Umbilical cord (tissue), 2 donors: ENCODE data around the gene ERC1. TPM values are rescaled to one million over a fixed set of nuclear protein-coding genes. Genes with fewer than 3 reads are reported as not detected.

Experiments used
- DNase-seq: peaks from one replicate; pipeline ENCODE4 v3.0.0-alpha.2; 2015; ENCODE audit warnings: low spot score
- total RNA-seq: library from RNA; depleted of rRNA; stranded (reverse); fragments of >200 nt; gene quantifications from one replicate; pipeline ENCODE4 v1.2.3, GENCODE V29; 2014; ENCODE audit warnings: low replicate concordance; ENCODE audit not compliant: insufficient read depth

Gene ERC1
- total RNA-seq, 1 donor from 2014 or later: 124 TPM

- no peak for DNase-seq
These were observed 391.1 kb downstream of the ERC1 start for GRCh38 chr12:1382151-1382550.

DNA sequence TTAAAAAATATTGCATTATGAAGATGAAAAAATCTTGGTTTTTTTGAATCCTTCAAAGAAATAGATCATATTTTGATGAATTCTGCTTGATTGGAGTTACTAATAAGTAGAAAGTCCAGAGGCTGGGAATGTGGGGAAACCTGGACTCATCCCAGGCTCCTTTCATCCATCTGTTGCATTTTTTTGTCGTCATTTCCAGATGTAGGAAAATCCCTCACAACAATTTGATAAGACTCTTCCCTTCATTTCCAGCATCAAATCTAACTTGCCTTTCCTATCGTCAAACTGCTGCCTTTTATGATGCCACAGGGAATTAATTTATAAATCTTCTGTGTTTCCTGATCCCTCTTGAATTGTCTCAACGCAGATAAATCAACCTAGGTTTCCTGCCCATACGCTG lies 391.8 kb downstream of the ERC1 start:
- peak; percentile 82 for DNase-seq

GRCh38 chr12:1383758-1384157 lies 392.7 kb downstream of the ERC1 start:
- no peak for DNase-seq

DNA sequence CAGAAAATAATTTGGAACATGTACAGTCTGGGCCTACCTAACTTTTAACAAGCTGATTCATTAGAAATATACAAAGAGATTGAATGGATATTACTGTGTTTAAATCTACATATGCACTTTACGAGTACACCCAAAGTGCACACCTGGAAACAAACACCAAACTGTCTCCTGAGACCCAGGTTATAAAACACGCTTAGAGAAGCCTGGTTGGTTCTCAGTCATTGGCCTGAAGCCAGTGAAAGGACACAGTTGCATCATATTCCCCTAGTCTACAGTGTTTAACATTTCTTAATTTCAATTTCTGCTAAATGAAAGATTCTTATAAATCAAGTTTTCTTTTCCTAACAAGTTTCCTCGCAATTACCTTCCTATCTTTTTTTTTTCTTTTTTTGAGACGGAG lies 393.9 kb downstream of the ERC1 start:
- no peak for DNase-seq

- DNase-seq: no peak
These were observed 400.7 kb downstream of the ERC1 start for GRCh38 chr12:1391722-1392121.

GRCh38 chr12:1395421-1395955 lies 404.5 kb downstream of the ERC1 start:
- peak; percentile 94 for DNase-seq

GRCh38 chr12:1398673-1399072 lies 407.6 kb downstream of the ERC1 start:
- DNase-seq: no peak

GRCh38 chr12:1401891-1402290 lies 410.9 kb downstream of the ERC1 start:
- no peak for DNase-seq

- peak; percentile 99 for DNase-seq
These were observed 412.4 kb downstream of the ERC1 start for GRCh38 chr12:1403417-1403816.

DNA sequence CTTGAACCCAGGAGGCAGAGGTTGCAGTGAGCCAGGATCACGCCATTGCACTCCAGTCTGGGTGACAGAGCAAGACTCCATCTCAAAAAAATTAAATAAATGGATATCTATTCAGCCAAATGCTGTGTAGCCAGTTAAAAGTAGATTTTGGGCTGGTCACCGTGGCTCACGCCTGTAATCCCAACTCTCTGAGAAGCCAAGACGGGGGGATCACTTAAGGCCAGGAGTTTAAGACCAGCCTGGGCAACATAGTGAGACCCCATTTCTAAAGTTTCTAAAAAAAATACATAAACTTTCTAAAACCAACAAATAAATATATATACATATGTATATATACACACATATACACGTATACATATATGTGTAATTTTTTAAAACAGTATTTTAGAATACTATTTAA lies 414.6 kb downstream of the ERC1 start:
- DNase-seq: no peak

- no peak for DNase-seq
These were observed 419.8 kb downstream of the ERC1 start for GRCh38 chr12:1410794-1411193.

GRCh38 chr12:1413930-1414329 lies 422.9 kb downstream of the ERC1 start:
- DNase-seq: no peak

- no peak for DNase-seq
These were observed 427.1 kb downstream of the ERC1 start for GRCh38 chr12:1418144-1418543.

GRCh38 chr12:1419849-1420371 lies 428.9 kb downstream of the ERC1 start:
- no peak for DNase-seq

GRCh38 chr12:1421091-1421846 lies 430.2 kb downstream of the ERC1 start:
- no peak for DNase-seq

GRCh38 chr12:1422604-1423315 lies 431.7 kb downstream of the ERC1 start:
- no peak for DNase-seq

GRCh38 chr12:1424674-1425395 lies 433.8 kb downstream of the ERC1 start:
- no peak for DNase-seq

DNA sequence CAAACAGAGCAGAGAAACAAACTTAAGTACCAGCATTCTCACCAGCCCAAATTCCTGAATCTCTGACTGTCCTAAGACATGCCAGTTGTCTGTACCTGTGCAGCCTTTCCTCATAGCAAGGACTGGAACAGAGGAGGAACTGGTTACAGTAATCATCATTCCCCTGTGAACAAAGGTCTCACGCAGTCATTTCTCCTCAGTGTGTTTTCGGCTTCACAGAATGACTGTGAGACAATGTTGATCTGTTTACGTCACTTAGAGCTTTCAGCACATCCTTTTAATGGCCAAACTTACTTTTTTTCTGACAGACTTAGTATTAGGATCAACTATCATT lies 434.3 kb downstream of the ERC1 start:
- peak; percentile 63 for DNase-seq

- peak; percentile 72 for DNase-seq
These were observed 437.6 kb downstream of the ERC1 start for GRCh38 chr12:1428671-1429070.

- no peak for DNase-seq
These were observed 439.0 kb downstream of the ERC1 start for GRCh38 chr12:1429980-1430379.

- DNase-seq: no peak
These were observed 443.4 kb downstream of the ERC1 start for GRCh38 chr12:1434296-1434955.

DNA sequence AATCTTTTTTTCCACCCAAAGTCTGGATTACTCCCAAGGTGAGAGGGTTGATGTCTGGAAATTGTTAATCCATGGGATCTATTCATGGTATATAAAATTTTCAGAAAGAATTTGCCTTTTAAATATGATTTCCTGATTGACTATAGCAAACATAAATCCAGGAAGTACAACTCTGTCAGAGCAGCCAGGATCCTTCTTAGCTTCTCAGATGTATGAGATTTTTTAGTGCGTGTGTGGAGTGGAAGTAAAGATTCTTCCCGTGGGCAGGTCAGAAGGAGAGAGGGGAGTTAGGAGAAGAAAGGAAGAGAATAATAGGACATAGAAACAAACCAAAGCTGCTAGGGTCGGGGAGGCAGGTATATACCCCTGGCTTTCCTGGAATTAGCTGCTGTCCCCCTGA lies 444.0 kb downstream of the ERC1 start:
- peak; percentile 21 for DNase-seq
